ENCODE measurements around the gene FUT2.

GRCh38 chr19:48668761-48669160 is 27.0 kb upstream of the FUT2 start:
- TF ChIP-seq, protein P1, sequence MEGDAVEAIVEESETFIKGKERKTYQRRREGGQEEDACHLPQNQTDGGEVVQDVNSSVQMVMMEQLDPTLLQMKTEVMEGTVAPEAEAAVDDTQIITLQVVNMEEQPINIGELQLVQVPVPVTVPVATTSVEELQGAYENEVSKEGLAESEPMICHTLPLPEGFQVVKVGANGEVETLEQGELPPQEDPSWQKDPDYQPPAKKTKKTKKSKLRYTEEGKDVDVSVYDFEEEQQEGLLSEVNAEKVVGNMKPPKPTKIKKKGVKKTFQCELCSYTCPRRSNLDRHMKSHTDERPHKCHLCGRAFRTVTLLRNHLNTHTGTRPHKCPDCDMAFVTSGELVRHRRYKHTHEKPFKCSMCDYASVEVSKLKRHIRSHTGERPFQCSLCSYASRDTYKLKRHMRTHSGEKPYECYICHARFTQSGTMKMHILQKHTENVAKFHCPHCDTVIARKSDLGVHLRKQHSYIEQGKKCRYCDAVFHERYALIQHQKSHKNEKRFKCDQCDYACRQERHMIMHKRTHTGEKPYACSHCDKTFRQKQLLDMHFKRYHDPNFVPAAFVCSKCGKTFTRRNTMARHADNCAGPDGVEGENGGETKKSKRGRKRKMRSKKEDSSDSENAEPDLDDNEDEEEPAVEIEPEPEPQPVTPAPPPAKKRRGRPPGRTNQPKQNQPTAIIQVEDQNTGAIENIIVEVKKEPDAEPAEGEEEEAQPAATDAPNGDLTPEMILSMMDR (IDR thresholded peaks at IDR 0.05): no peak
- no peak for TF ChIP-seq POLR2A (IDR thresholded peaks at IDR 0.05)
